ENCODE results near the gene PTPRU. TPM values are rescaled to one million over a fixed set of nuclear protein-coding genes. Genes with fewer than 3 reads are reported as not detected.

The PTPRU gene
- total RNA-seq, 6 donors from 2014 or later, result 44.5 to 87.2 (median 70.1) TPM

- 81 to 87% methylated on average over 10 to 16 of the region's 16 CpGs for WGBS, 2 donors
- Histone ChIP-seq H3K4me3 (no peak overlapping the region), H3K36me3 (no peaks in the 10 kb centered on the region), H3K4me1 (peaks cover 11 to 14% (median 11%) of the 10 kb centered on the region in 4 donors), H3K27me3 (no peaks in the 10 kb centered on the region), H3K27ac (no peak overlapping the region), H3K9me3 (no peaks in the 10 kb centered on the region)
- TF ChIP-seq POLR2AphosphoS5 (IDR thresholded peaks at IDR 0.05) (no peak), POLR2A (IDR thresholded peaks at IDR 0.05) (no peak), CTCF (IDR thresholded peaks at IDR 0.05) (no peak)
- no peak for ATAC-seq (ENCODE audit: low FRiP score in 2 of 2)
- no peak for DNase-seq
These were observed 22.1 kb downstream of the PTPRU start for GRCh38 chr1:29258189-29258975.

GRCh38 chr1:29258976-29259801, 22.9 kb downstream of the PTPRU start:
- H3K9me3 ChIP-seq, result no peaks in the 10 kb centered on the region
- no peaks in the 10 kb centered on the region for H3K27me3 ChIP-seq
- peak overlapping the region in 3 of 4 donors; percentile 41 to 54 (median 48) for H3K4me3 ChIP-seq
- WGBS, 2 donors, result 8 to 39% methylated on average over 13 to 33 of the region's 38 CpGs
- H3K36me3 ChIP-seq, result no peaks in the 10 kb centered on the region
- no peak for TF ChIP-seq CTCF (IDR thresholded peaks at IDR 0.05)
- no peak for TF ChIP-seq POLR2A (IDR thresholded peaks at IDR 0.05)
- TF ChIP-seq EP300 (IDR thresholded peaks at IDR 0.05), result no peak
- no peak for TF ChIP-seq POLR2AphosphoS5 (IDR thresholded peaks at IDR 0.05)
- H3K4me1 ChIP-seq, result peaks cover 11 to 14% (median 11%) of the 10 kb centered on the region in 4 donors
- peak; percentile 4 to 46 for ATAC-seq (ENCODE audit: low FRiP score in 2 of 2)
- peak in 1 of 2 donors; percentile 86 for DNase-seq
- no peak overlapping the region for H3K27ac ChIP-seq

- TF ChIP-seq POLR2A (IDR thresholded peaks at IDR 0.05), result no peak
- no peak for TF ChIP-seq EP300 (IDR thresholded peaks at IDR 0.05)
- no peak for TF ChIP-seq CTCF (IDR thresholded peaks at IDR 0.05)
- no peak for TF ChIP-seq POLR2AphosphoS5 (IDR thresholded peaks at IDR 0.05)
- peaks cover 11 to 14% (median 11%) of the 10 kb centered on the region in 4 donors for H3K4me1 ChIP-seq
- peak overlapping the region; percentile 22 to 54 (median 44) for H3K4me3 ChIP-seq
- H3K9me3 ChIP-seq, result no peaks in the 10 kb centered on the region
- H3K27me3 ChIP-seq, result no peaks in the 10 kb centered on the region
- WGBS, 2 donors, result 16 to 50% methylated on average over 7 to 36 of the region's 56 CpGs
- DNase-seq (peak; percentile 45 to 91), ATAC-seq (ENCODE audit: low FRiP score in 2 of 2) (peak; percentile 41 to 88)
- H3K36me3 ChIP-seq, result no peaks in the 10 kb centered on the region
- no peak overlapping the region for H3K27ac ChIP-seq
These were observed 23.6 kb downstream of the PTPRU start for GRCh38 chr1:29259802-29260441.

- 51 to 76% methylated on average over 2 to 29 of the region's 29 CpGs for WGBS, 2 donors
- Histone ChIP-seq H3K4me3 (no peak overlapping the region), H3K9me3 (no peaks in the 10 kb centered on the region), H3K27ac (no peak overlapping the region), H3K36me3 (no peaks in the 10 kb centered on the region), H3K4me1 (peaks cover 11 to 14% (median 11%) of the 10 kb centered on the region in 4 donors), H3K27me3 (no peaks in the 10 kb centered on the region)
- no peak for ATAC-seq (ENCODE audit: low FRiP score in 2 of 2)
- no peak for TF ChIP-seq CTCF (IDR thresholded peaks at IDR 0.05)
- no peak for TF ChIP-seq EP300 (IDR thresholded peaks at IDR 0.05)
- no peak for TF ChIP-seq POLR2AphosphoS5 (IDR thresholded peaks at IDR 0.05)
- TF ChIP-seq POLR2A (IDR thresholded peaks at IDR 0.05), result no peak
- DNase-seq, result peak in 1 of 2 donors; percentile 78
These were observed 24.2 kb downstream of the PTPRU start for GRCh38 chr1:29260531-29260930.

Measured in upper lobe of left lung (tissue), 6 donors.